ENCODE measurements around the gene MATN3.

- TF ChIP-seq CTCF (IDR thresholded peaks at IDR 0.05) (no peak), REST (IDR thresholded peaks at IDR 0.05; ENCODE audit: insufficient read depth in 1 of 2, low read depth in 2 of 2, low read length in 1 of 2) (no peak)
Measured at GRCh38 chr2:19963386-19963785, 49.1 kb downstream of the MATN3 start.

Measured in Panc1 (cell line).